ENCODE measurements around the gene ATP4A.

ATP4A gene

DNA sequence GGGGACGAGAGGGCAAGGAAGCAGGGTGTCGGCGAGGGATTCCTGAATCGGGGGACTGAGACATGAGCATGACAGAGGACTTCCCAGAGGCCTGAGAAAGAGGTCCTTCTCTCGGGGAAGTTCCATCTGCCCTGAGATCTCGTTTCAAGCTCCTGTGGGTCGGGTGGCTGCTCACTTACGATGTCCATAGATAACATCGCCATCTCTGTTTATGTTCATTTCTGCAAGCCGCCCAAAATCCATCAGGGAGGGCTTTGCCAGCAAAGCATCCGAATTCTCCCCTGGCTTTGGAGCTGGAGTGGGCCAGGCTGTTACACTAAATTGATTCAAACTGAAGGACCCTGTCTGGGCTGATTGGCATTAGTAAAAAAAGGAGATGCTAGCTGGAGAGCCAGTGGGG is 55.9 kb downstream of the ATP4A start:
- TF ChIP-seq CTCF (IDR thresholded peaks at IDR 0.05) (no peak), ZFX (IDR thresholded peaks at IDR 0.05; ENCODE audit: borderline replicate concordance) (no peak)
- no peak overlapping the region for H3K27ac ChIP-seq

DNA sequence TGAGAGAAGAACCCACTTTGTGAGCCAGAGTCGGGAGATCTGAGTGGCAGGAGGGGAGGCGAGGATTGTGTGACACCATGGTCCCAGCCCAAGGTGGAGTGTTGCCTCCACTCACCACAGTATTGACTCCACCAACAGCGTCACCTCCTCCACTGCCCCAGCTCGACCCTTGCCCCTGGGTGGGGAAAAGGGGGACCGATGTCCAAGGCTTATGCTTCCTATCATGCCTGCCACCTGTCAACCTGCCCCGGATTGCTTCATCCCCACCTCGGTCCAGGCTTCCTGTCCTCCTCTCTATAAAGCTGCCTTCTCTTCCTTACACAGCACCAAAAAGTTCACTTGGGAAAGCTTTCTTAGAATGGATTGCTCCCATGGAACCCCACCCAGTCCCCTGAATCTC is 57.4 kb downstream of the ATP4A start:
- TF ChIP-seq ZFX (IDR thresholded peaks at IDR 0.05; ENCODE audit: borderline replicate concordance) (no peak), CTCF (IDR thresholded peaks at IDR 0.05) (no peak)
- H3K27ac ChIP-seq, result no peak overlapping the region

- no peak overlapping the region for H3K27ac ChIP-seq
- no peak for TF ChIP-seq ZFX (IDR thresholded peaks at IDR 0.05; ENCODE audit: borderline replicate concordance)
- no peak for TF ChIP-seq CTCF (IDR thresholded peaks at IDR 0.05)
Measured at GRCh38 chr19:35502751-35503150, 60.7 kb downstream of the ATP4A start.

DNA sequence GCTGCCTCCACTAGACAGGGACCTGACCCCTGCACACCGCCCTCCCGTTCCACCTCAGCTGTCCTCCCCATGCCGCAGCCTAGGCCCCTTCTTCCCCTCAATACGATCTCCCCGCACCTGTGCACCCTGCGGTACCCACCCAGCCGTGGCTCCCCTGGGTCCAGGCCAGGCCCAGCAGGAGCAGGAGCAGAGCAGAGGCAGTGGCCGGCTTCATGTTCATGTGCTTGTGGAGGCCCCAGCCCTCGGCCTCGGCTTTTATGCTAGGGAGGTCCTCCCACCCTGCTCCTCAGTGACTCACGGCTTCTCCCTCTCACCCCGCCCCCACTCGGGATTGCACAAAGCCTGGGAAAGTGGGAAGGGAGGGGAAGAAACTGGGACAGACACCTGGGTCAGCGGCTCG is 61.8 kb downstream of the ATP4A start:
- no peak overlapping the region for H3K27ac ChIP-seq
- TF ChIP-seq CTCF (IDR thresholded peaks at IDR 0.05) (no peak), ZFX (IDR thresholded peaks at IDR 0.05; ENCODE audit: borderline replicate concordance) (no peak)

GRCh38 chr19:35500611-35501010 is 62.8 kb downstream of the ATP4A start:
- H3K27ac ChIP-seq, result no peak overlapping the region
- TF ChIP-seq ZFX (IDR thresholded peaks at IDR 0.05; ENCODE audit: borderline replicate concordance) (no peak), CTCF (IDR thresholded peaks at IDR 0.05) (no peak)
